Measurements from ENCODE around the gene KCTD13. TPM values are rescaled to one million over a fixed set of nuclear protein-coding genes. Genes with fewer than 3 reads are reported as not detected.

Gene KCTD13
- total RNA-seq, 1 experiment from 2014 or later: 18.5 TPM

GRCh38 chr16:29962344-29962994, 36.4 kb upstream of the KCTD13 start (continued):
- TF ChIP-seq AR (CRISPR knock-in tag; IDR thresholded peaks at IDR 0.05) (no peak), E2F4 (CRISPR knock-in tag; IDR thresholded peaks at IDR 0.05; ENCODE audit: borderline replicate concordance, low read depth) (no peak)

GRCh38 chr16:29961479-29962343, 35.7 kb upstream of the KCTD13 start, which contains the start of gene TMEM219:
TSS of gene TMEM219 (plus strand) at chr16:29962079. CDS start at chr16:29963144, 1,065 bp downstream.
- ChIA-PET CTCF (interaction anchor here (0.8 to 2.7 kb wide), 20 partner anchors 9 to 270 kb away, joined by 3 to 25 read pairs (median 5); partner anchors contain the start of genes ALDOA, ASPHD1, KCTD13 and SEZ6L2), POLR2A (interaction anchor here (0.6 to 2.5 kb wide), 8 partner anchors 11 to 381 kb away, joined by 3 to 17 read pairs (median 4); partner anchors contain the start of genes KCTD13, SEZ6L2 and TBX6)
- Mint-ChIP-seq H3K36me3 (peaks cover 3% of the 10 kb centered on the region), H3K27ac (peak within 1 kb of the TSS; percentile 57; the same call in 1 of the 2 replicates), H3K9me3 (no peaks in the 10 kb centered on the region), H3K4me1 (peaks cover 13% of the 10 kb centered on the region), H3K27me3 (ENCODE audit: low read depth) (peaks cover 12% of the 10 kb centered on the region), H3K4me3 (peak within 1 kb of the TSS; percentile 86)
- peak; percentile 86 for DNase-seq (ENCODE audit: low spot score)
- peak; percentile 92 for ATAC-seq
- TF ChIP-seq TP53 (CRISPR knock-in tag; IDR thresholded peaks at IDR 0.05): 0 out of 2 replicates have a peak, but pooled peaks have one; percentile 34
- no peak for TF ChIP-seq CDX4 (CRISPR knock-in tag; IDR thresholded peaks at IDR 0.05; ENCODE audit: borderline replicate concordance)
- TF ChIP-seq E2F1 (CRISPR knock-in tag; IDR thresholded peaks at IDR 0.05): 0 out of 2 replicates have a peak, but pooled peaks have one; percentile 31
- TF ChIP-seq E2F5 (CRISPR knock-in tag; IDR thresholded peaks at IDR 0.05): peak; percentile 78; the same call in 1 of the 2 replicates
- peak; percentile 80 for TF ChIP-seq MAX (CRISPR knock-in tag; IDR thresholded peaks at IDR 0.05)
- TF ChIP-seq NFE2L1 (CRISPR knock-in tag; IDR thresholded peaks at IDR 0.05): no peak
- no peak for TF ChIP-seq ZNF281 (CRISPR knock-in tag; IDR thresholded peaks at IDR 0.05)
- no peak for TF ChIP-seq RORB (CRISPR knock-in tag; IDR thresholded peaks at IDR 0.05)
- no peak for TF ChIP-seq SMAD3 (CRISPR knock-in tag; IDR thresholded peaks at IDR 0.05; ENCODE audit: borderline replicate concordance)
- TF ChIP-seq TEAD1 (CRISPR knock-in tag; IDR thresholded peaks at IDR 0.05): peak; percentile 71
- TF ChIP-seq ETV6 (CRISPR knock-in tag; IDR thresholded peaks at IDR 0.05): 0 out of 2 replicates have a peak, but pooled peaks have one; percentile 9
- no peak for TF ChIP-seq ZNF219 (CRISPR knock-in tag; IDR thresholded peaks at IDR 0.05; ENCODE audit: borderline replicate concordance)
- TF ChIP-seq ZBTB43 (CRISPR knock-in tag; IDR thresholded peaks at IDR 0.05): no peak
- TF ChIP-seq USF2 (CRISPR knock-in tag; IDR thresholded peaks at IDR 0.05): peak; percentile 35; the same call in 1 of the 2 replicates
- TF ChIP-seq GABPB1 (CRISPR knock-in tag; IDR thresholded peaks at IDR 0.05): no peak
- TF ChIP-seq SP1 (CRISPR knock-in tag; conservative IDR thresholded peaks at IDR 0.05): peak; percentile 89
- TF ChIP-seq NFYB (CRISPR knock-in tag; conservative IDR thresholded peaks at IDR 0.05; ENCODE audit: low read depth): no peak
- no peak for TF ChIP-seq ZNF423 (CRISPR knock-in tag; IDR thresholded peaks at IDR 0.05)

Data from WTC11 (cell line).